Neural cell (in vitro differentiated cells): ENCODE data around the gene ADCY5. TPM values are rescaled to one million over a fixed set of nuclear protein-coding genes. Genes with fewer than 3 reads are reported as not detected.

ENCODE experiments used
- H2AFZ ChIP-seq: fragments of 200-600, 300-800 bp; sonication (generic), shearing (Covaris generic); 2 replicates; pipeline ENCODE4 v1.6.0; 2014; ENCODE audit warnings: low read depth, mild to moderate bottlenecking, antibody characterized with exemption, low read length, moderate library complexity
- H3F3A ChIP-seq: fragments of 200-600 bp; shearing (Covaris generic); 2 replicates; pipeline ENCODE4 v1.6.1; 2016; ENCODE audit warnings: mild to moderate bottlenecking, moderate library complexity, mixed read lengths, antibody characterized with exemption, low read length; ENCODE audit not compliant: insufficient read depth, poor library complexity, severe bottlenecking
- H3K27ac ChIP-seq: fragments of 200-600, 300-800 bp; sonication (generic), shearing (Covaris generic); 2 replicates; pipeline ENCODE4 v1.5.1; 2014; ENCODE audit warnings: mild to moderate bottlenecking, low read length, moderate library complexity
- H3K27me3 ChIP-seq: fragments of 300-800, 200-600 bp; sonication (generic), shearing (Covaris generic); 2 replicates; pipeline ENCODE4 v1.6.0; 2014; ENCODE audit warnings: mild to moderate bottlenecking, low read depth, low read length, moderate library complexity; ENCODE audit not compliant: insufficient read depth
- H3K36me3 ChIP-seq: fragments of 300-800, 200-600 bp; sonication (generic), shearing (Covaris generic); 2 replicates; pipeline ENCODE4 v1.5.1; 2014; ENCODE audit warnings: mild to moderate bottlenecking, antibody characterized with exemption, low read length, moderate library complexity; ENCODE audit not compliant: insufficient read depth
- H3K4me2 ChIP-seq: fragments of 300-800, 200-600 bp; sonication (generic), shearing (Covaris generic); 2 replicates; pipeline ENCODE4 v1.6.0; 2014; ENCODE audit warnings: mild to moderate bottlenecking, low read length
- H3K4me3 ChIP-seq: fragments of 300-800, 200-600 bp; sonication (generic), shearing (Covaris generic); 2 replicates; pipeline ENCODE4 v1.5.1; 2014; ENCODE audit warnings: mild to moderate bottlenecking, low read length, moderate library complexity
- H3K79me2 ChIP-seq: fragments of 200-600 bp; shearing (Covaris generic); replicated peaks from 2 replicates; pipeline ENCODE4 v1.6.0; 2014; ENCODE audit warnings: mild to moderate bottlenecking, low read length, moderate library complexity; ENCODE audit not compliant: insufficient read depth
- H3K9ac ChIP-seq: fragments of 300-800, 200-600 bp; sonication (generic), shearing (Covaris generic); 2 replicates; pipeline ENCODE4 v1.6.1; 2016; ENCODE audit warnings: mild to moderate bottlenecking, low read length, mixed read lengths
- H3K9me2 ChIP-seq: fragments of 200-600 bp; shearing (Covaris generic); 2 replicates; pipeline ENCODE4 v1.6.1; 2016; ENCODE audit warnings: mild to moderate bottlenecking, low read length, mixed read lengths; ENCODE audit not compliant: insufficient read depth
- H3K9me3 ChIP-seq: fragments of 200-600, 300-800 bp; sonication (generic), shearing (Covaris generic); 2 replicates; pipeline ENCODE4 v1.6.1; 2016; ENCODE audit warnings: mild to moderate bottlenecking, mixed run types, low read length, moderate library complexity, mixed read lengths
- H4K20me1 ChIP-seq: fragments of 200-600 bp; shearing (Covaris generic); 2 replicates; pipeline ENCODE4 v1.6.1; 2016; ENCODE audit warnings: mild to moderate bottlenecking, mixed run types; ENCODE audit not compliant: insufficient read depth
- EP300 ChIP-seq: fragments of 450-650 bp; conservative IDR thresholded peaks from 2 replicates; pipeline ENCODE4 v1.6.1; 2014; ENCODE audit warnings: antibody characterized with exemption, mild to moderate bottlenecking, moderate library complexity; ENCODE audit not compliant: poor library complexity, severe bottlenecking
- EZH2 ChIP-seq: fragments of 200-600, 300-800 bp; shearing (Covaris generic), sonication (generic); IDR thresholded peaks from 2 replicates; pipeline ENCODE4 v1.6.1; 2014; ENCODE audit warnings: antibody characterized with exemption, low read length, borderline replicate concordance, mild to moderate bottlenecking; ENCODE audit not compliant: insufficient read depth, poor library complexity, severe bottlenecking
- MXI1 ChIP-seq: fragments of 450-650 bp; conservative IDR thresholded peaks from 2 replicates; pipeline ENCODE4 v1.6.1; 2014; ENCODE audit warnings: antibody characterized with exemption, mild to moderate bottlenecking; ENCODE audit not compliant: poor library complexity, severe bottlenecking
- POLR2AphosphoS5 ChIP-seq: IDR thresholded peaks from 2 replicates; pipeline ENCODE4 v1.6.1; 2012
- RAD21 ChIP-seq: fragments of 450-650 bp; conservative IDR thresholded peaks from 2 replicates; pipeline ENCODE4 v1.6.1; 2014; ENCODE audit warnings: antibody characterized with exemption, mild to moderate bottlenecking, moderate library complexity
- SMC3 ChIP-seq: fragments of 450-650 bp; conservative IDR thresholded peaks from 2 replicates; pipeline ENCODE4 v1.6.1; 2014; ENCODE audit warnings: antibody characterized with exemption, mild to moderate bottlenecking, moderate library complexity; ENCODE audit not compliant: poor library complexity
- TAF1 ChIP-seq: IDR thresholded peaks from 2 replicates; pipeline ENCODE4 v1.6.1; 2012; ENCODE audit warnings: low read depth
- polyA plus RNA-seq: library from polyadenylated mRNA; depleted of rRNA; stranded (reverse); fragments of >200 nt; gene quantifications from 2 replicates; pipeline ENCODE4 v1.2.3, GENCODE V29; 2014
- TF ChIP-seq, protein P1 (sequence below): fragments of 450-650 bp; IDR thresholded peaks from 2 replicates; pipeline ENCODE4 v1.5.1; 2014; ENCODE audit warnings: antibody characterized with exemption, mild to moderate bottlenecking, moderate library complexity; ENCODE audit not compliant: poor library complexity, severe bottlenecking
- TF ChIP-seq, protein P2 (sequence below): IDR thresholded peaks from 2 replicates; pipeline ENCODE4 v1.6.1; 2012; ENCODE audit warnings: borderline replicate concordance

ADCY5 gene
- polyA plus RNA-seq, 1 donor from 2014 or later = 7.7 TPM

DNA sequence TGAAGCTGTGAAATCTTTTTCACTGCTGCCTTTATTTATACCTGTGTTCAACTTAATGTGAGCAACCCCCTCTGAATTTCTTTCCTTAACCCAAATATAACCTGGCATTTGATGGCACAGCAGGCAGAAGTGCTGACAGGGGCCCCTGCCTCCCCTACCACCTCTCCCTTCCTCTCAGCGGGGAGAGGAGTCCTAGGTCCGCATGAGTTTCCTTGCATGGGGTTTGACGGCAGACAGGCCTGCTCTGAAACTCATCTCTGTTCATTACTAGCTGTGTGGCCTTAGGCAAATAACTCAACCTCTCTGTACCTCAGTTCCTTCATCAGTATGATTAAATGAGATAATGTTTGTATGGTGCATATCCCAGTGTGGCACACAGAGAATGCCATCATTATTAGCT, 167.5 kb downstream of the ADCY5 start:
- no peaks in the 10 kb centered on the region for H3K9me2 ChIP-seq
- H3F3A ChIP-seq = no peaks in the 10 kb centered on the region
- H4K20me1 ChIP-seq = no peaks in the 10 kb centered on the region
- TF ChIP-seq EP300 (no peak), EZH2 (no peak), TAF1 (no peak), RAD21 (no peak), SMC3 (no peak), MXI1 (no peak), POLR2AphosphoS5 (no peak)
- TF ChIP-seq, protein P1, sequence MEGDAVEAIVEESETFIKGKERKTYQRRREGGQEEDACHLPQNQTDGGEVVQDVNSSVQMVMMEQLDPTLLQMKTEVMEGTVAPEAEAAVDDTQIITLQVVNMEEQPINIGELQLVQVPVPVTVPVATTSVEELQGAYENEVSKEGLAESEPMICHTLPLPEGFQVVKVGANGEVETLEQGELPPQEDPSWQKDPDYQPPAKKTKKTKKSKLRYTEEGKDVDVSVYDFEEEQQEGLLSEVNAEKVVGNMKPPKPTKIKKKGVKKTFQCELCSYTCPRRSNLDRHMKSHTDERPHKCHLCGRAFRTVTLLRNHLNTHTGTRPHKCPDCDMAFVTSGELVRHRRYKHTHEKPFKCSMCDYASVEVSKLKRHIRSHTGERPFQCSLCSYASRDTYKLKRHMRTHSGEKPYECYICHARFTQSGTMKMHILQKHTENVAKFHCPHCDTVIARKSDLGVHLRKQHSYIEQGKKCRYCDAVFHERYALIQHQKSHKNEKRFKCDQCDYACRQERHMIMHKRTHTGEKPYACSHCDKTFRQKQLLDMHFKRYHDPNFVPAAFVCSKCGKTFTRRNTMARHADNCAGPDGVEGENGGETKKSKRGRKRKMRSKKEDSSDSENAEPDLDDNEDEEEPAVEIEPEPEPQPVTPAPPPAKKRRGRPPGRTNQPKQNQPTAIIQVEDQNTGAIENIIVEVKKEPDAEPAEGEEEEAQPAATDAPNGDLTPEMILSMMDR = no peak
- TF ChIP-seq, protein P2, sequence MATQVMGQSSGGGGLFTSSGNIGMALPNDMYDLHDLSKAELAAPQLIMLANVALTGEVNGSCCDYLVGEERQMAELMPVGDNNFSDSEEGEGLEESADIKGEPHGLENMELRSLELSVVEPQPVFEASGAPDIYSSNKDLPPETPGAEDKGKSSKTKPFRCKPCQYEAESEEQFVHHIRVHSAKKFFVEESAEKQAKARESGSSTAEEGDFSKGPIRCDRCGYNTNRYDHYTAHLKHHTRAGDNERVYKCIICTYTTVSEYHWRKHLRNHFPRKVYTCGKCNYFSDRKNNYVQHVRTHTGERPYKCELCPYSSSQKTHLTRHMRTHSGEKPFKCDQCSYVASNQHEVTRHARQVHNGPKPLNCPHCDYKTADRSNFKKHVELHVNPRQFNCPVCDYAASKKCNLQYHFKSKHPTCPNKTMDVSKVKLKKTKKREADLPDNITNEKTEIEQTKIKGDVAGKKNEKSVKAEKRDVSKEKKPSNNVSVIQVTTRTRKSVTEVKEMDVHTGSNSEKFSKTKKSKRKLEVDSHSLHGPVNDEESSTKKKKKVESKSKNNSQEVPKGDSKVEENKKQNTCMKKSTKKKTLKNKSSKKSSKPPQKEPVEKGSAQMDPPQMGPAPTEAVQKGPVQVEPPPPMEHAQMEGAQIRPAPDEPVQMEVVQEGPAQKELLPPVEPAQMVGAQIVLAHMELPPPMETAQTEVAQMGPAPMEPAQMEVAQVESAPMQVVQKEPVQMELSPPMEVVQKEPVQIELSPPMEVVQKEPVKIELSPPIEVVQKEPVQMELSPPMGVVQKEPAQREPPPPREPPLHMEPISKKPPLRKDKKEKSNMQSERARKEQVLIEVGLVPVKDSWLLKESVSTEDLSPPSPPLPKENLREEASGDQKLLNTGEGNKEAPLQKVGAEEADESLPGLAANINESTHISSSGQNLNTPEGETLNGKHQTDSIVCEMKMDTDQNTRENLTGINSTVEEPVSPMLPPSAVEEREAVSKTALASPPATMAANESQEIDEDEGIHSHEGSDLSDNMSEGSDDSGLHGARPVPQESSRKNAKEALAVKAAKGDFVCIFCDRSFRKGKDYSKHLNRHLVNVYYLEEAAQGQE = no peak
- H3K79me2 ChIP-seq = no peaks in the 10 kb centered on the region
- H3K36me3 ChIP-seq = no peaks in the 10 kb centered on the region
- no peaks in the 10 kb centered on the region for H3K9me3 ChIP-seq
- H3K4me3 ChIP-seq = no peak overlapping the region
- H3K27ac ChIP-seq = no peak overlapping the region
- H3K27me3 ChIP-seq = no peaks in the 10 kb centered on the region
- H2AFZ ChIP-seq = no peak overlapping the region
- H3K9ac ChIP-seq = no peak overlapping the region
- H3K4me2 ChIP-seq = no peak overlapping the region

DNA sequence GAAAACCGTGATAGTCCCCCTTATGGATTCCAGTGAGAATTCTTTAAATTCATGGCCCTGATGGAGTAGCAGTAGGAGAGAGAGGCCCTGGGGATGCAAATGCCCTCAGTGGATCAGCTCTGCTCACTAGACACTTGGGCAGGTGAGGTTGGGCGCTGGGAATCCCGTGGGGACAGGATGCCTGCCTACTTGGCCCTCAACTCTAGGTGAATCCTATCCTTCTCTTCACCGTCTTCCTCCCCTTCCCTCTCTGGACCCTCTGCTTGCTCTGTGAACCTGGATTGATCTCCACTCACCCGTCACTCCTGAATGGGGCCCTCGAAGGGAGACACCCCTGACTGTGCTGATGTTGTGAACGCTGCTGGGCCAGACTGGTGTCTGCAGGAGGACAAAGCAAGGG, 169.8 kb downstream of the ADCY5 start:
- no peaks in the 10 kb centered on the region for H3K27me3 ChIP-seq

More for the DNA sequence above, 169.8 kb downstream of the ADCY5 start:
- Histone ChIP-seq H3K9me3 (no peaks in the 10 kb centered on the region), H3K36me3 (no peaks in the 10 kb centered on the region), H4K20me1 (no peaks in the 10 kb centered on the region), H3K9me2 (no peaks in the 10 kb centered on the region), H3K27ac (no peak overlapping the region), H3F3A (no peaks in the 10 kb centered on the region), H2AFZ (no peak overlapping the region), H3K4me3 (no peak overlapping the region), H3K79me2 (no peaks in the 10 kb centered on the region), H3K4me2 (no peak overlapping the region), H3K9ac (no peak overlapping the region)
- TF ChIP-seq TAF1 (no peak), POLR2AphosphoS5 (no peak), RAD21 (no peak), SMC3 (no peak), EP300 (no peak), EZH2 (no peak), MXI1 (no peak)
- TF ChIP-seq, protein P2 = no peak
- TF ChIP-seq, protein P1 = no peak
